Liver (tissue), 3 donors: ENCODE results near the gene SERPINB1.

Experiments
- ATF3 ChIP-seq: IDR thresholded peaks from 2 replicates; pipeline ENCODE4 v1.6.1; 2016; ENCODE audit warnings: antibody characterized with exemption
- CTCF ChIP-seq: fragments of 150-350 bp; IDR thresholded peaks from 2 replicates; pipeline ENCODE4 v1.5.1; 2017; ENCODE audit warnings: improper control_type of control experiment, low read depth, low read length; ENCODE audit not compliant: missing input control
- FOXA1 ChIP-seq: IDR thresholded peaks from 2 replicates; pipeline ENCODE4 v1.6.1; 2016; ENCODE audit warnings: antibody characterized with exemption
- GABPA ChIP-seq, 2 donors: IDR thresholded peaks in 1 of 2; conservative IDR thresholded peaks in 1 of 2; 2 replicates each; pipeline ENCODE4 v1.6.1; 2016; ENCODE audit warnings: antibody characterized with exemption in 2 of 2, mild to moderate bottlenecking in 1 of 2, moderate library complexity in 1 of 2
- RAD21 ChIP-seq, 2 donors: IDR thresholded peaks; 2 replicates each; pipeline ENCODE4 v1.6.1; 2016; ENCODE audit warnings: antibody characterized with exemption in 2 of 2, mild to moderate bottlenecking in 2 of 2
- SP1 ChIP-seq: IDR thresholded peaks from 2 replicates; pipeline ENCODE4 v1.6.1; 2018; ENCODE audit warnings: antibody characterized with exemption, mild to moderate bottlenecking
- TAF1 ChIP-seq: conservative IDR thresholded peaks from 2 replicates; pipeline ENCODE4 v1.6.1; 2016; ENCODE audit warnings: antibody characterized with exemption, mild to moderate bottlenecking
- YY1 ChIP-seq: IDR thresholded peaks from 2 replicates; pipeline ENCODE4 v1.6.1; 2016; ENCODE audit warnings: antibody characterized with exemption, mild to moderate bottlenecking
- ZBTB33 ChIP-seq: IDR thresholded peaks from 2 replicates; pipeline ENCODE4 v1.6.1; 2016; ENCODE audit warnings: antibody characterized with exemption
- donor health status: healthy.
- donor health status: healthy.

GRCh38 chr6:2805031-2805430 lies 36.6 kb downstream of the SERPINB1 start:
- TF ChIP-seq CTCF (no peak), TAF1 (no peak), FOXA1 (no peak), GABPA (IDR thresholded peaks at IDR 0.05 in 1 of 2, conservative IDR thresholded peaks at IDR 0.05 in 1 of 2) (no peak), YY1 (no peak), ATF3 (no peak), ZBTB33 (no peak), RAD21 (IDR thresholded peaks at IDR 0.05) (no peak), SP1 (no peak)
